Astrocyte of the hippocampus (primary cell): ENCODE results near the gene DYNAP.

Experiments used
- DNase-seq: peaks from one replicate; pipeline ENCODE4 v3.0.0; 2011; ENCODE audit warnings: low read depth, low spot score

The DYNAP gene

DNA sequence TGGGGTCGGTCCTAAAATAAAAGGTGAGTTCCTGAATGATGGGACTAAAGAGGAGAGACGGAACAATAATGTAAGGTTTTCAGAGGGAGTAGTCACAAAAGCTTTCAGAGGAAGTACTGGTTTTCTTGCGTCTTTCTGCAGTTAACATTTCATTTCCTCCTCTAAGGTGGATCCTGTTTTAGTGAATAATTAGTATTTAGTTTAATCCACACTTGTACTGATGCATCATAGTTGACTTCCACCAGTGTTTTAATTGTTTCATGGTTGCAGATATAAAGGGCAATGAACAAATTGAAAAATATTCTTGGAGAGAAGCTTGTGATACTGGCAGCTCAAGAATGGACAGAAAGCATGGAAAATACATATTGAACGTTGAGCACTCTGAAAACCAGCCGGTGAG, at the start of gene DYNAP:
DYNAP (plus strand) TSS at position 301 of the 400 bp plus-strand sequence; CDS start at position 339, 38 bp downstream.
- DNase-seq, result no peak

GRCh38 chr18:54551590-54551989, 39.5 kb upstream of the DYNAP start:
- no peak for DNase-seq

- DNase-seq, result no peak
Observed at GRCh38 chr18:54555286-54555685, 35.8 kb upstream of the DYNAP start.

DNA sequence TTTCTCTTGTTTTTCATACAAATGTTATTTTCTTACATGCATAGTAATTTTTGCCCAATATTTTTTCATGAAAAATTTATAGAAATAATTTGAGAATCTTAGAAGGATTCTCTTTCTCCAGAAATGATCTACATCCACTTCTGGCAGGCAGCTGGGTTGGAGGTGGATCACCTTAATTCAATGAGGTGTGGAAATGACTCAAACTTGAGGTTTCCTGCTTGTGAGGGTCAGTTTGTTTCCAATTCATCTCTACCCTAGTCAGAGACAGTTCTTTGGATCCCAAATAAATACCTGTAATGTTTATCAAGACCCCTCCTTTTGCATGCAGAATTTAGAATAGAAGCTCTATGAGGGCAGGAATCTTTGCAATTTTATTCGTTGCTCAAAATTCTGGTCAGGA, 35.0 kb upstream of the DYNAP start:
- no peak for DNase-seq

DNA sequence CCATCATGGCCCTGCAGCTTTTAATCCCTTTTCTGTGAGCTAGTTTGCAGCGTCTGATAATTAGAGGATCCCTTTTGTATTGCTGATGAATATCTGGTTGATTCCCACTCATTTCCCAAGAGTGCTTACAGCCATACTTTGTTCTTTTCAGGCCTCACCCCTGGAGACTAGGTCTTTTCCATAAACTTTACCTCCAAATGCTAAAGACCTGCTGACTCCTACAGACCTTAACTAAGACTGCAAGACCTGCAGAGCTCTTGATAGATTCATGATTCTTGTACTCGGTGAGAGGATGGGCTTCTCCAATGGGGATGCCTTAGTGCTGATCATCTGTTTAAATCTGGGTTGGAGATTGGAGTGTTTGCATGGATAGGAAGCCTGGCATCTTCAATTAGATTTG, 33.1 kb upstream of the DYNAP start:
- DNase-seq, result no peak

DNA sequence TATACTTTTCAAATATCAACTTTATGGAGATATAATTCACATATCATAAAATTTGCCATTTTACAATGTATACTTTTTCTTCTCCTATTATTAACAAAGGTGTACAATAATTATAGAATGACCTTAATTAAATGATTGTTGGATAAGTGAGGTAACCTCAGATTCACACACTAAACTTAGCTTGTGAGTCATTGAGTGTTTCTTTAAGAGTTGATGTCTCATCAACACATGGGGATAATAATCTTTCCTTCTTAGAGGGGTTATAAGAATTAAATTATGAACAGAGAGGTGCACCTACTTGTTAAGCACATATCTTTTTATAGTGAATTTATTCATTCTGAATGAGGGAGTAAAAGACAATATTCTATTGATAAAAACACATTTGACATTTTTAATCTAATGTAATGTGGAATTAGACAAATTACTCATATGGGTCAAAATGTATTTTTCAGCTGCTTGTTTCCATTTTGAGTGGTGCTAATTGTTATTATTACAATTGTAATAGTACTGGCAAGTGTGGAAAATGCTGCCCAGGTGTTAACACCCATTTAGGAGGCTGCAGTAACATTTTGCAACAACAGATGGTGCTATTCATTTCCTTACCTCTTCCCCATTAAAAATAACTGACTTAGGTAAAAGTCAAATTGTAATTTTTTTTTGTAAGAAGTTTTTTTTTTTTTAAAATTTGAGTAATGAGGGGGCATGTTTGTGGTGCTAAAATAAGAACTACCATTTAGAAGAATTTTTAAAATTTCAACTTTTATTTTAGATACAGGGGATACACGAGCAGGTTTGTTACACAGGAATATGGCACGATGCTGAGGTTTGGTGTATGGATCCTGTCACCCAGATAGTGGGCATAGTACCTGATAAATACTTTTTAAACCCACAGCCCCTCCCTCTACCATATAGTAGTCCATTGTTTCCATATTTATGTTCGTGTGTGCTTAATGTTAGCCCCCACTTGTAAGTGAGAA, 32.1 kb upstream of the DYNAP start:
- peak; percentile 46 for DNase-seq

DNA sequence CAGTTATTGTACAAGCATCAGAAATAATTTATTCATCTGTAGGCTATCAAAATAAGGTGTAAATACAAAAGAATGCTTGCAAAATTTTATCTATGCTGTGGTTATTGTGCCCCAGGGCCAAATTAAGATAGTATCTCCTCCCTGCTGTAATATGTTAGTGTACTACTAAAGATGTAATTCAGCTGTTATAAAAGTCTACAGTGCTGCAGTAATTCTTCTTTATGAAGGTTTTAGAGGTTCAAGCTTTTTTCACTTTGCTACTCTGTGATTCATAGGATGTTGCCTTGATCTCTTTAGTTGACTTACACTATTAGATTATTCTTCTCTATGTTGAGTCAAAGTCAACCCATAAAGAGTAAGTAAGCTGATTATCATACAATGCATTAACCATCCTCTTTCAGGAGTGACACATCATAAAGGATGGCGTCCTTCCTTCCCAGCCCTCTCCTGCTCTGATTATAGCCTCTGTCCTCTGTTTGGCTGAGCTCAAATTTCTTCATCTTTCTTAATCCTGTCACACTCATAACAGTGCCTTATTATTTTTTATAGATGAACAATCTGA, 29.3 kb upstream of the DYNAP start:
- no peak for DNase-seq

DNA sequence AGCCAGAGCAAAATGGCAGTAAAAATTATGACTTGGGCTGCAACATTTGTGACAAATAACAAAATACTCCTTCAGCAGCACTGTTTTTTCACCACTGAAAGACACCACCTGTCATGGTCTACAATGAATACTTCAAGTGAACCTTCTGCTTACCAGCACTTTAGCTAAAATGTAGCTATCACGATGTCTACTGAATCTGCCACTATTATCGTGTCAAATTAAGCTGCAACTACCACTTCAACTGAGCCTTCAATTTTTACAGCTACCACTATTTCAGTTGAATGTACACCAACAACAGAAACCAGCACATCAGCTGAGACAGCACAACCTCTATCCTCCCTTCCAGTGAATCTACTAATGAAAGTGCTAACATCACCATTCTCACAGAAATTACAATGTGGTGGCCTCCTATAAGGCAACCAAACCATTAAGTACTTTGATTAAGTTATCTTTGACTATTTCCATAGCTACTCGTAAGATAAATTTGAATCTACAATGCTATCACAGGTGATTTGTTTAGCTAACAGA, 10.8 kb upstream of the DYNAP start:
- DNase-seq, result no peak

DNA sequence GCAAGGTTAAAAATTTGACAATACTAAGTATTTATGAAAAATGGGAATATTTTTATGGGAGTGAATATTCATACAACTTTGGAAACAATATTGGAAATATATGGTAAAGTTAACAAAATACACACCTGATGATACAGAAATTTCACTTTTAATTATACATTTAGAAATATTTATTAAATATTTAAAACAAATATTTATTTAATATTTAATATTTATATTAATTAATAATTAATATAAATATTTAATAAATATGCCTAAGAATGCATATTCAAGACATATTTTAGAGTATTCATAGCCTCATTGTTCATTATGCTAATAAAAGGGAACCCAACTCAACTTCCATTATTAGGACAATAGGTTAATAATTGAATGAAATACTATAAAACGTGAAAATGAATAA, 7.0 kb upstream of the DYNAP start:
- DNase-seq, result no peak

- no peak for DNase-seq
Observed at GRCh38 chr18:54585743-54586142, 5.3 kb upstream of the DYNAP start.

GRCh38 chr18:54604211-54604610, 13.2 kb downstream of the DYNAP start:
- DNase-seq, result no peak

DNA sequence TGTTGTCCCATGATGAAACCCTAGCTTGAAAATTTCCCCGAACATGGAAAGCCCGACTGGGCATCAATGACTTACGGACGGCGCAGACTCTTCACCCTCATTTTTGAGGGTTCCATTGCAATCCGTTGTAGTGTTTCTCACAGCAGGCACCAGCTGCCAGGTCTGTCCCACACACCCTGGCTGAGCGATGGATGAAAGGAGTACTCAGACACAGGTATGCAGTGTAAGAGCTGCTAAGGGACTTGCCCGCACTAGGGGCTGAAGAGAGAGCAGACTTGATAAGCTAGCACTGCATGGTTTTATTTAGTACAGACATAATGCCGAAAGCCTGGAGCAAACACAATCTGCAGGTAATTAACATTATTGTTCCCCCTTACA, 15.8 kb downstream of the DYNAP start:
- no peak for DNase-seq

GRCh38 chr18:54607213-54608027, 16.4 kb downstream of the DYNAP start:
- peak; percentile 75 for DNase-seq

DNA sequence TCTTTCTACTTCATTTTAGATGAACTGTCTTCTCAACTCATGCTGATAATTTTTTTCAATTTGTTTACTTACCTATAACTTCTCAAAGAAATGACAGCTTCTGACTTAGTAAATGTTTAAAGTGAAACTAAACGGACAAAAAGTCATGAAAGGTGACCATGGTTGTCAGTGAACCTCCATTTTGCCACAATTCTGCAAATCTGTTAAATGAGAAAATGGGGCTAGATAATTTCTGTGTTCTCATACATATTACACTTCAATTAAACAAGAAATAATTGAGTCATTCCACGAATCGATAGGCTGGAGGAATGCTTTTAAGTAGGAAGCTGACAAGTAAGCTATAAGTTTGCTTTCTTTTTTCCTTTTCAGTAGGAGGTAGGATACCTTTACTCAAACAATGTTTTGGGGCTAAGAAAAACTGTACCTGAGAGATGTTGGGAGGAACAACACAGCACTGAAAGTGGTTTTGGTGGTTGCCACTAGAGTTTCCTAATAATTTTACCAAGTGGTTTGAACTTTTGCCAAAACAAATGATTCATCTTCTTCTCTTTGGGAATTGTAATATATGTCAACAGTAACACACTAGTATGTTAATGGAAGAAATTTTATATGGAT, 17.1 kb downstream of the DYNAP start:
- peak; percentile 37 for DNase-seq

GRCh38 chr18:54611816-54612215, 20.8 kb downstream of the DYNAP start:
- DNase-seq, result no peak

- peak; percentile 1 for DNase-seq
Observed at GRCh38 chr18:54612237-54612636, 21.2 kb downstream of the DYNAP start.

GRCh38 chr18:54613174-54613573, 22.1 kb downstream of the DYNAP start:
- DNase-seq, result no peak

DNA sequence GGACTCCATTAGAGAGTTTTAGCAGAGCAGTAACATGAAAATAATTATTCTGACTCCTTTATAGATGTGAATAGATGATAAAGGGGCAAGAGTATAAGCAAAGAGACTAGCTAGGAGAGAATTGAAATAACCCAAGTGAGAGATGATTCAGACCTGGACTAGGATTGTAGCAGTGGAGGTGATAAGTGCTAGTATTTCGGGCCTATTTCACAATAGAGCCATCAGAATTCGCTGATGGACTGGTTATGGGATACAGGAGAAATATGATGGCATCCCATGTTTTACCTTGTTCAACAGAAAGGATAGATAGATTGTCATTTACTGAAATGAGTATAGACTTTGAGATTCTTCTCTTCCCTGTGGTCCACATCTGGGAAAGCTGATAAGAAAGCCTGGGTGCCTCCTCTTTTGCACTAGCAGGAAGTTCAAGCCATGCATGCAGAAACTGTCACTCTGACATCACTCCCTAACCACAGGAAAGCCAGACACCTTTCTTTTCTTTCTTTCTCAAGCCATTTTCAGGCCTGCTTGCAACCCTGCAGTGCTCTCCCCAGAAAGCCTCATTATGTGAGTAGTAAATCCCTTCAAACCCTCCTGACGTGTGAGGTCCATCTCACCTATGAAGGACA, 25.3 kb downstream of the DYNAP start:
- peak; percentile 4 for DNase-seq

DNA sequence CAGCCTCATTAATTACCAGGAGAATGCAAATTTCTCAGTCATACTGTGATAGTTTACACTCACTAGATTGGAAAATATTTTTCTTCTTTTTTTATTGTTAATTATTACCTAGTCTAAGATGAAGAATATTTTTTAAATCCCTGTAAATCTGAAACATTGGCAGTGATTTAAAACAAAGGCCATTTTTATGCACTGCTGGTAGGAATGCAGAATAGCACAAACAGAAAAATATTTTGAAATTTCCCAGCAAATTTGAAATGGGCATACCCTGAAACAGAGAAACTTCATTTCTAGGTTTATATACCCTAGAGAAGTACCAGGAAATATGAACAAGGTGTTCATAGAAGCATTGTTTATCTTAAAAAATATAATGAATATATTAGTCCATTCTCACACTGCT, 31.0 kb downstream of the DYNAP start:
- no peak for DNase-seq

GRCh38 chr18:54626779-54627178, 35.7 kb downstream of the DYNAP start:
- DNase-seq, result no peak

DNA sequence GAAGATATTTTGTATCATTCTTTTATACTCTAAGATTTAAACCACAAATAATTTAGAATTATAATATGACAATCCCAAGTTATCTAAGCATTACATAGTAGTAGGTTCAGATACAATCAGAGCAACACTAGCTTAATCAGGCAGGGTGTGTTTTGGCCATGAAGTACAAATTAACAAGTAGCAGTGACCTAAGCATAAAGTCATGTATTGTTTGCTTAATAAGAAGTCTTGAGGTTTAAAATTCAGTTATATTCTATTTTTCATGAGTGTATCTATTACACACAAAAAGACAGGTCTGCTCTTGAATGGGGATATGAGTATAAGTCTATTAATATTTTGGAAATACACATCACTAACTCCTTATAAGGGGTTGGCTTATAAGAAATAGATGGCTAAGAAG, 39.9 kb downstream of the DYNAP start:
- DNase-seq, result no peak
